GM12801 (cell line): Measurements from ENCODE around the gene INPPL1.

Experiments
- CTCF ChIP-seq: IDR thresholded peaks from one replicate; pipeline ENCODE4 v1.5.1; 2011; ENCODE audit warnings: control low read depth; ENCODE audit not compliant: insufficient read length; ENCODE audit errors: extremely low read depth

INPPL1 gene

GRCh38 chr11:72240461-72241290 is 16.1 kb downstream of the INPPL1 start:
- TF ChIP-seq CTCF: no peak

GRCh38 chr11:72241291-72241781 is 16.8 kb downstream of the INPPL1 start:
- TF ChIP-seq CTCF: no peak

GRCh38 chr11:72242141-72242540 is 17.6 kb downstream of the INPPL1 start:
- TF ChIP-seq CTCF: no peak

GRCh38 chr11:72243173-72244059 is 18.8 kb downstream of the INPPL1 start:
- TF ChIP-seq CTCF: no peak

DNA sequence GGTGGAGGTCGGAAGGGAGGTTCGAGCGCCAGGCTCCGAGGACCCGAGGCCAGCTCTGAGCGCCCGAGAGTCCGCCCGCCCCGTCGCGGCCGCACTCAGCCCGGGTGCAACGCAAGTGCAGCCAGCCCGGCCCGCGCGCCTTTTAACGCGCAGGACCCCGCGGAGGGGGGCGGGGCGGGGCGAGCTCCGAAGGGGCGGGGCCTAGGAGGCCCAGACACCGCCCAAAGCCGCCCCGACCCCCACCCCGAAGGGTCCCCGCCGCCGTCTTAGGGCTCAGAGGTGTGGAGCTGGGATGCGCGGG is 19.4 kb downstream of the INPPL1 start, which contains the start of gene PHOX2A:
Gene PHOX2A, minus strand, starts transcription at position 117 of the 301 bp plus-strand sequence. CDS start 172 bp downstream, outside the sequence.
- no peak for TF ChIP-seq CTCF

GRCh38 chr11:72244361-72245262 is 20.0 kb downstream of the INPPL1 start:
- no peak for TF ChIP-seq CTCF

DNA sequence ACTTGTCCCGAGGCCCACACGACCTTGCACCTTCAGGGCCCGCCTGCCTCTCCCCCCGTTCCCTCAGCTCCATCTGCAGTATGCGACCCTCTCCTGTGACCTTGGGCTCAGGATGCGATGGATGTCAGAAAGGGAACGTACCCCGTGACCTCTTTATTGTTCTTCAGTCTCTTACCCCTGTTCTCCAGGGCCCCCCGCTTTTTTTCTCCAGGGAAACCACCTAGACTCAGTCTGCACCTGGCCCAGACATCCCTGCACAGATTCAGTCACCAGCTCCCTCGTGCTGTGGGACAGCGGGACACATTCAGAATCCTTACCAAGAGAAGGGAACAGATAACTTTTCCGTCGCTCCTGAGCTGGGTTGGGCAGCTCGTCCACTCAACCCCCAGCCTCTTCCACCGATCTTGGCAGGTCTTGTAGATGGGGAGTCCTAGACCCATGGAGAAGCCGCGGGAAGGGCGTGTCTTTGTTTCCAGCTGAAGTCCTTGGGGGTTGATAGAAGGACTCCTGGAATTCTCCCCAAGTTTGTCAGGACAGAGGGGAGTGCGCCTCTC is 20.8 kb downstream of the INPPL1 start:
- no peak for TF ChIP-seq CTCF
